HG02759 (cell line): ENCODE data around the gene ATP9A.
"Not testable (repeated sequence)": the region's sequence is repeated elsewhere in the genome, so short reads cannot be mapped to it uniquely, and the experiment has no call there.

Experiments
- ATAC-seq: cut with Tn5 transposase; IDR thresholded peaks from one replicate; pipeline ENCODE4 v1.9.1; 2021; ENCODE audit warnings: mild to moderate bottlenecking, moderate library complexity; ENCODE audit not compliant: unreplicated experiment

Gene ATP9A, protein sequence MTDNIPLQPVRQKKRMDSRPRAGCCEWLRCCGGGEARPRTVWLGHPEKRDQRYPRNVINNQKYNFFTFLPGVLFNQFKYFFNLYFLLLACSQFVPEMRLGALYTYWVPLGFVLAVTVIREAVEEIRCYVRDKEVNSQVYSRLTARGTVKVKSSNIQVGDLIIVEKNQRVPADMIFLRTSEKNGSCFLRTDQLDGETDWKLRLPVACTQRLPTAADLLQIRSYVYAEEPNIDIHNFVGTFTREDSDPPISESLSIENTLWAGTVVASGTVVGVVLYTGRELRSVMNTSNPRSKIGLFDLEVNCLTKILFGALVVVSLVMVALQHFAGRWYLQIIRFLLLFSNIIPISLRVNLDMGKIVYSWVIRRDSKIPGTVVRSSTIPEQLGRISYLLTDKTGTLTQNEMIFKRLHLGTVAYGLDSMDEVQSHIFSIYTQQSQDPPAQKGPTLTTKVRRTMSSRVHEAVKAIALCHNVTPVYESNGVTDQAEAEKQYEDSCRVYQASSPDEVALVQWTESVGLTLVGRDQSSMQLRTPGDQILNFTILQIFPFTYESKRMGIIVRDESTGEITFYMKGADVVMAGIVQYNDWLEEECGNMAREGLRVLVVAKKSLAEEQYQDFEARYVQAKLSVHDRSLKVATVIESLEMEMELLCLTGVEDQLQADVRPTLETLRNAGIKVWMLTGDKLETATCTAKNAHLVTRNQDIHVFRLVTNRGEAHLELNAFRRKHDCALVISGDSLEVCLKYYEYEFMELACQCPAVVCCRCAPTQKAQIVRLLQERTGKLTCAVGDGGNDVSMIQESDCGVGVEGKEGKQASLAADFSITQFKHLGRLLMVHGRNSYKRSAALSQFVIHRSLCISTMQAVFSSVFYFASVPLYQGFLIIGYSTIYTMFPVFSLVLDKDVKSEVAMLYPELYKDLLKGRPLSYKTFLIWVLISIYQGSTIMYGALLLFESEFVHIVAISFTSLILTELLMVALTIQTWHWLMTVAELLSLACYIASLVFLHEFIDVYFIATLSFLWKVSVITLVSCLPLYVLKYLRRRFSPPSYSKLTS

DNA sequence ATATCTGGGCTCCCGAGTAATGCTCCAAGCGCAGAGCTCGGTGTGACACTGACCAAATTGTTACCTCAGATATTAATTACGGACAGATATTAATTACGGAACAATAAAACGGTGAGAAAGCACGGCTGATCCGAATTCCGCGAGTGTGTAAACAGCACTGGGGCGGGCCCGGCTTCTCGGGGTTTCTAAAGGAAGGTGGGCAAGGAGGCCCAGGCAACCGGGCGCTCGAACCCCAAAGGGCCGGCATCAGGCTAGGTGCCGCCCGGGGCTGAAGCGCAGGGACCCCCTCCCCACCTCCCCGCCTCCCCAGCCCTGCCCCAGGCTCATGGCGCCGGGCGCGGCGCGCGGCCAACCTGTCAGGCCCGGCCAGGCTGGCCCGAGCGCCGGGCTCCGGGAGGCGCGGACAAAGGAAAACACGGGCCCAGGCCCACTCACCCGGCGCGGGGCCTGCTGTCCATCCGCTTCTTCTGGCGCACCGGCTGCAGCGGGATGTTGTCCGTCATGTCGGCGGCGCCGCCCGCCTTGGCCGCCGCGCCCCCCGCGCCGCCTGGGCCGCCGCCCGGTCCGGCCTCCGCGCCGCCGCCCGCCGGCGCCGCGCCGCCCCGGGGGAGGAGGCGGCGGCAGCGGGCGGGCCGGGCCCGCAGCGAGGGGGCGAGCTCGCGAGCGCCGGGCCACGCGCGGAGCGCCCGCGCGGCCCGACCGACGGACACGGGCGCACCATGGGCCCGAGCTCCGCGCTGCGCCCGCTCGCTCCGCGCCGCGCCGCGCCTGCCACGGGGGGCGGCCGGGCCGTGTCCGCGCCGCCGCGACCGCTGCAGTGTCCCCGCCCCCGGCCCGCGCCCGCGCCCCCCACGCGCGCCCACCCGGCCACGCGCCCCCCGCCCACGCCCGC is at the start of gene ATP9A:
TSS of gene ATP9A (minus strand) at position 524 of the 892 bp plus-strand sequence. CDS start at position 503, 21 bp downstream.
- no peak for ATAC-seq

DNA sequence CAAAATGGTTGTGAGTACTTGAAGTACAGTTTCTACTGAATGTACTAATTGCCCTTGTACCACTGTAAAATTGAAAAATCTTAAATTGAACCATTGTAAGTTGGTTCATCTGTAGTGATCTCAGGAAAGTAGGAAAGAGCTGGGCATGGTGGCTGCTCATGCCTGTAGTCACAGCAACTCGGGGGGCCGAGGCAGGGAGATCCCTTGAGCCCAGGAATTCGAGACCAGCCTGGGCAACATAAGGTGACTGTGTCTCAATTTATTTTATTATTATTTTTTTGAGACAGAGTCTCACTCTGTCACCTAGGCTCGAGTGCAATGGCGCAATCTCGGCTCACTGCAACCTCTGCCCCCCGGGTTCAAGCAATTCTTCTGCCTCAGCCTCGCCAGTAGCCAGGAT is 48.7 kb upstream of the ATP9A start:
- not testable (repeated sequence) for ATAC-seq

DNA sequence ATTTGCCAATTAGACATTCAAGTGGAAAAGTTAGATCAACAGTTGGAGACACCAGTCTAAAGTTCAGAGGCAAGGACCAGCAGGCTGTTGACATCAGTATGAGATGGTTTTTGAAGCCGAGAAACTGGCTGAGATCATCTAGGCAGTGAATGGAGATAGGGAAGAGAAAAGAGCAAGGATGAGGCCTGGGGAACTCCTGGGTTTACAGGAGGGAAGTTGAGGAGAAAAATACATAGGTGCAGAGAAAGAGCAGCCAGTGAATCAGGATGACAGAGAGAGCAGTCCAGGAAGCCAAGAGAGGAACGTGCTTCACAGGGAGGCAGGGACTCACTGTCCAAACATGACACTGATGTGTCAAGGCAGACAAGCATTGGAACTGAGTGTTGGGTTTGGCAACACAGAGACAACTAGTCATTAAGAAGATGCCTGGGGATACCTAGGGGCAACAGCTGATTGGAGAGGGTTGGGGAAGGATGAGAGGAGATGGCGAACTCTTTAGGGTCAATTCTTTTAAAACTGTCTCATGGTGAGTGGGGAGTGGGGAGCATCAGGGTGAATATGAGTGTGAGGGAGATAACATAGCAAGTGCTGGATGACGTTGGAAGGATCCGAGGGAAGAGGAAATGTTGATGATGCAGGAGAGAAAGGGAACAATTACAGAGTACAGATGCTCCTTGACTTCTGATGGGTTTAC is 47.3 kb upstream of the ATP9A start:
- no peak for ATAC-seq

DNA sequence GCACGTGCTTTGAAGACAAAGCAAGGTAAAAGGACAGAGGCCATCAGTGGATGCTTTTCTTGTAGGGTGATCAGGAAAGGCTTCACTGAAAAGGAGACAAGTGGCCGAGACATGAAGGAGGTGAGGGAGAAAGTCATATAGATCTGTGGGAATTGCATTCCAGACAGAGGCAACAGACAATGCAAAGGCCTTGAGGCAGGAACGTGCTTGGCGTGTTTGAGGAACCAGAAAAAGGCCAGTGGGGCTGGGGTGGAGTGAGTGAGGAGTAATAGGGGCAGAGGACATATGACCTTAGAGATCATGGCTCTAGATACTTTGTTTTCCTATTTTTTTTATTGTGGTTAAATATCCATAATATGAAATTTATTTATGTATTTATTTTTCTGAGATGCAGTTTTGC is 44.7 kb upstream of the ATP9A start:
- no peak for ATAC-seq

DNA sequence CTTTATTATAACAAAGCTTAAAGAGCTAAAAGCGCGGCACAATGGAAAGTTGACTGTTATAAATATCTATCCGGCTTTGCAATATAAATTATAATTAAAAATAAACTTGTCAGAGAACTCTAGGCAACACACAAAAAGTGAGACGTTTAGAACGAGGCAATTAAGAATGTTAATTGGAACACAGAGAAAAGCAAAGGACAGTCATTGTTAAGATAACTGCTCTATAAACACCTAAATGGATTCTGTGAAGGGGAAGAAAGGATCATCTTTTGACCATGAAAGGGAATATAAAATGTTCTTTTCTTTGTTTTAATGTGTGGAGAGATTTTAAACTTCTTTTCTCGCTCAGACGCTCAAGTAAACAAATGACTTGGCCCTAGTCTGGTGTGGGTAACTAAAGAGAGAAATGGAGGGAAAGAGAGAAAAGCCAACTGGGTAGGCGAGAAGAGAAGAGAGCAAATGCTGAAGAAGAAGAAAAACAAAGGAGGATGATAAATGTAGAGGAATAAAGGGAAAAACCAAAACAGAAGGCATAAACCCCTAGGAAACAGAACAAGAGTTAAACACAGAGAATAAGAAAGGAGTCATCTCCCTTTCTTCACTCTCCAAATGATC is 43.4 kb upstream of the ATP9A start:
- ATAC-seq: no peak

DNA sequence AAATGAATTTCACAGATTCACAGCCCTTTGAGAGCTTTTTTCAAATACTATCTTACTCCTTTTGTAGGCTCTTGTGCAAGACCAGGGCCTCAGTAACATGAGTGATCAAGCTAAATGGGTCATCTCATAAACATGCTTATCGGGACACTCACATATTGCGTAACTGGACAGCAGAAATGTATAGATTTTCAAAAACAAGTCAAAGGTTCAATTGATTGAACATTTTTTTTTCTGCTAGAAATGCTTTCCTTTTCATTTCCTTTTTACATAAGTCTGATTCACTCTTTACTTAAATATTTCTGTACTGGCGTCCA is 42.8 kb upstream of the ATP9A start:
- ATAC-seq: no peak

DNA sequence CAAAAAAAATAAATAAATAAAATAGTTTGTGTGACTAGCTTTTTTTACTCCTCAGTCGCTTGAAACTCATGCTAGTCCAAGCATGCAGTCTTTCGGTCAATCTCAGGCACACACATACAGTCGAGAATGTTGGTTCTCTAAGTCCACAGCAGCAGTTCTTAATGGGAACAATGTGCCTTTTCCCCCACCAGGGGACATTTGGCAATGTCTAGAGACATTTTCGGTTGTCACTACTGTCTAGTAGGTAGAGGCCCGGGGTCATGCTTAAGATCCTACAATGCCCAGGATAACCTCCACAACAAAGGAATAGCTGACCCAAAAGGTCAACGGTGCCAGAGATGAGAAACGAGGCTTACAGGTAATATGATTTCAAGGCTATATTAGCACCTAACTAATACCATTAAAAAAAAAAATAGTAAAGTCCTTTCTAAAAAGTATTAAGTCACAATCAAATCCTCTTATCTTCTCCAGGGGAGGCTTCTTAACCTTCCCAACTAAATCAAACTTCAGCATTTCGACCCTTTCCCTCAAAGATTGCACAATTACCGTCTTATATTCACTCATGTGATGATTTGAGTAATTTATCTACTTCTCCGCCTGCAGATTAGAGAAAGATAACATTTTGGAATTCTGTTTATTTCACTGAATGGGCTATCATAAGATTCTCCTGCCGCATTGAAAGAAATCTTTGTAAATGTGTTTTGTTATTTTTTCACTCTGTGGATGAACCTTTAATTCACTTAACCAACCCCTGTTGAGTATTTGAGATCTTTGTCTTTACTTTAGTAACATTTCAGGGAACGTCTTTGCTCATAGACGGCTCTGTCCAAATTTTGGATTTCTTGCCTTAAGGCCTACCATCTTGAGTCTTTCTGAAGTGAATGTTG is 42.2 kb upstream of the ATP9A start:
- no peak for ATAC-seq

DNA sequence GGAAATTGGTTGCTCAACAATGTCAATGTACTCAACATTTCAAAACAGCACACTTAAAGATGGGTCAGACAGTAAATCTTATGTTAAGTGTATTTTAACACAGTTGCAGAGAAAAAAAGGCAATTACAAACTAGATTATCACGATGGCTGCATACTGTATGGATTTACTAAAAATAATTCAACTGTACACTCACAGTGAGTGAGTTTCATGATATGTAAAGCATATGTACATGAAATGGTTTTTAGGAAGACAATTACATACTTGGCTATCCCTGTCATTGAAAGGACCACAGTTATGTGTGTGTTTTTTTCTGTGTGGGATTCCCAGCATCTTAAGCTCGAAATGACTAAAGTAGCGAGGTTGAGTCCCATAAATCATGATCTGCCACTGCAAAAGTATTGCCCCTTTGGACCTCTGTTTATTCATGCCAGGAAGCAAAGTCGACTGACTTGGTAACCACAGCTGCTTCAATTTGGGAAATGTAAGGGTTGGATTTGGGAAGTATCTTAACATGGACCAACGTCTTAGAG is 39.6 kb upstream of the ATP9A start:
- no peak for ATAC-seq

DNA sequence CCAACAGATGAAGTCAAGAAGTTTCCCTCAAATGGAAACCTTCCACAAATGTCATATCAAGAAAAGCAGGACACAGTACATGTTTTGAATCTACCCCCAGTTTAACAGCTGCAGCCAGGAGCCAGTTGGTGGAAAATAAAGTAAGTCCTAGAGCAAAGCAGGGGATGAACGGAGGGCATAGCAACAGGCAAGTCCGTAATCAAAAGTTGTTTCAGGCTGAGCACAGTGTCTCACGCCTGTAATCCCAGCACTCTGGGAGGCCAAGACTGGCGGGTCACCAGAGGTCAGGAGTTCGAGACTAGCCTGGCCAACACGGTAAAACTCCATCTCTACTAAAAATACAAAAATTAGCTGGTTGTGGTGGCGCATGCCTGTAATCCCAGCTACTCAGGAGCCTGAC is 36.6 kb upstream of the ATP9A start:
- no peak for ATAC-seq

DNA sequence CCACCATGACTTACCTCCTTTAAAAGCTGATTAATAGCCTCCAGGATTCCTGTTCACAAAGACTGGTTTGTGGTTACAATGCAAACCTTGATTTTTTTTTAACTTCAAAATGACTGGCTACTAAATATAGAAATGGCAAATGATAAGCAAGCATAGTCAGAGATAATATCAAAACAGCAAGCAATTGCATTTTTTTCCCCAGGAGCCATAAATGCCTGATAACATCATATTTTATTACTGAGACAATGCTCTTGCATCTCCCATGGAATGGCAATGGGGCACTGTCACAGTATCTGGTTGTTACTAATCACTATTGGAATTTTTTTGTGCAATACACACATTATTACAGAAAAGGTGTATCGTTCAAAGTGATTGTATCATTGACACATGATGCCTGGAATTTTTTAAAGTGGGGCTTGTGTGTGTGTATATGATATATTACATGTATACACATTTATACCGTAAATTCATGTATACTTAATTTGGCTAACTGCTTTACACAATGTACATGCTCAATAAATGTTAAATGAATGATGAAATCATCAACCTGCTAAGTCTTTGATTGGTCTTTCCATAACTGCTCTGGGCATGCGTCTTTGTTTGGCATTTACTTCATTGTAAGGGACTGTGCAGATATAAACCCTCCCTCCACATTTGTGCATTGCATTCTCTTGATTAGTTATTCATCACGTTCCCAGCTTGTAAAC is 35.1 kb upstream of the ATP9A start:
- no peak for ATAC-seq

DNA sequence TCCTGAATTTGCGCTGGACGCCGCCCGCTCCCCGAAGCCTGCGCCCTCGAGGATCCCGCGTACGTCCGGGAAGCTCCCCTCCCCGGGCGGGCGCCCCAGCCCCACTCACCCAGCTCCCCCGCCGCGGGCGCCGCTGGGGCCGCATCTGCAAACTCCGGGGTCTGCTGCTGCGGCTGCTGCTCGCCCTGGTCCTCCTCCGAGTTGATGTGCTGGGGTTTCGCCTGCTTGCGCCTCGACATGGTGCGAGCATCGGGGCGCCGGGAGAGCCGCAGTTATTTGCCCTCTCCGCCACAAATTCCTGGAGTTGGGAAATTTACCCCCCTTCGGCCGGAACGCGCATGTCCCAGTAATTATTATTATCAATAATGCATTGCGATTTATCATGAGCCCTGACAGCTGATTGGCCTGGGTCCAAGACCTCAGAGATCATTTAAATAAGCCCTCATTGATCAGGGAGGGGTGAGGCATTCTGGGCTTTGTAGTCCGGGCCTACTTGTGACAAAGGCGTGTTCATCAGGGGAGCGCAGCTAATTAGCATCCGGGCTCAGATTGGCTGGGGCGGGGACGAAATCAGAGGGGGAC is 34.1 kb upstream of the ATP9A start, which contains the start of gene SALL4:
TSS of gene SALL4 (minus strand) at position 352 of the 582 bp plus-strand sequence. CDS start at position 239, 113 bp downstream.
- no peak for ATAC-seq

DNA sequence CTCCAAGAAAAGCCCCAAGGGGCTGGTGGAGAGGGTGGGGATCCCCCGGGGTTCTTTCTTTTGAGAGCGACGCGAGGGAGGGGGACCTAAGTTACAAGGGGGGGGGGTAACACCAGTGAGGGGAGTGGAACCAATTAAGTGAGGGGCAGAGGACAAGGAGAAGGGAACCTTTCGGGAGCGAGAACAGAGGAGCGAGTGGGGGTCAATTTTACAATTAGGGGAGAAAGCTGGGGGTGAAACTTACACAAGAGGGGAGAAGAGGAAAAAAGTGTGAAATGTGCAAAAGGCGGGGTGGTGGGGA is 33.6 kb upstream of the ATP9A start:
- no peak for ATAC-seq

DNA sequence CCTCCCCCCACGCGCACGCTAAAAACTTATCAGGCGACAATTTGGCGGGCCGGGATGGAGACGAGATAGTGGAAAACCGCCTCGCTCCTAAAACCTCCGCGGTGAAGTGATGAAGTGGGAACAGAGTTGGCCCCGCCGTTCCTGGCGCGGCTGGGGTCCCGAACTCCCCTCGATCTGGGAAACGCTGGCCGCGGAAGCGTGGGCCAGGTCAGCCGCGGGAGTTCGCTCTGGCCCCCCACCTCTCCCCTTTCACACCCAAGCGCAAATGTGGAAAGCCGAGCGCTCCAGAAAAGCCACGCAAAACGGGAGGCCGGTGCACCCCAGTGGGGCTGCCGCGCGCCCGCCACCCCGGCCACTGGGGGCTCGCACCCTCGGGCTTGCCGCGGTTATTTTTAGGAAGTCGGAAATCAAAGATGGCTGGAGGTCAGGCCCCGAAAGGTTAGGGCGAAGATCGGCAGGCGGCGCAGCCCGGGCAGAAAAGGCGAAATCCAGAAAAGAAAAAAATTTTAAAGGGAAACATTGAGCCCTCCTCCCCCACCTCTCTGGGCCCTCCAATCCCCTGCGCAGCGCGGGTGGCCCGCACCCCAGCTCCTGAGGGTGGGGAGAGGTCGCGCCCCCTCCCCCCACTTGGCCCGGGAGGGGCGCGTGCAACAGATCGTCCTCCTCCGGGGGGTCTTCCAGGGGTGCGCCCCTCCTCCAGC is 33.1 kb upstream of the ATP9A start:
- no peak for ATAC-seq

DNA sequence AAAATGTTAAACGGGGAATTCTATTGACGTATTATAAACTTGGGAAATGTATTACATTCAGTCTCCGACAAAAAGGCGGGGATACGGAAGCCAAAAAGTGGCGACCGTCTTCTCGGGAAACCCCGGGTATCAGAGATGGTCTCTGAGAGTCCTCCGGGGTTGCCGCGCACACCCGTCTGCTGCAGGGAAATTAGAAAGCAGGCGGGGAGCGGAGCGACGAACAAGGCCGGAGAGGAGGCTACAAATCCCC is 32.6 kb upstream of the ATP9A start:
- no peak for ATAC-seq

DNA sequence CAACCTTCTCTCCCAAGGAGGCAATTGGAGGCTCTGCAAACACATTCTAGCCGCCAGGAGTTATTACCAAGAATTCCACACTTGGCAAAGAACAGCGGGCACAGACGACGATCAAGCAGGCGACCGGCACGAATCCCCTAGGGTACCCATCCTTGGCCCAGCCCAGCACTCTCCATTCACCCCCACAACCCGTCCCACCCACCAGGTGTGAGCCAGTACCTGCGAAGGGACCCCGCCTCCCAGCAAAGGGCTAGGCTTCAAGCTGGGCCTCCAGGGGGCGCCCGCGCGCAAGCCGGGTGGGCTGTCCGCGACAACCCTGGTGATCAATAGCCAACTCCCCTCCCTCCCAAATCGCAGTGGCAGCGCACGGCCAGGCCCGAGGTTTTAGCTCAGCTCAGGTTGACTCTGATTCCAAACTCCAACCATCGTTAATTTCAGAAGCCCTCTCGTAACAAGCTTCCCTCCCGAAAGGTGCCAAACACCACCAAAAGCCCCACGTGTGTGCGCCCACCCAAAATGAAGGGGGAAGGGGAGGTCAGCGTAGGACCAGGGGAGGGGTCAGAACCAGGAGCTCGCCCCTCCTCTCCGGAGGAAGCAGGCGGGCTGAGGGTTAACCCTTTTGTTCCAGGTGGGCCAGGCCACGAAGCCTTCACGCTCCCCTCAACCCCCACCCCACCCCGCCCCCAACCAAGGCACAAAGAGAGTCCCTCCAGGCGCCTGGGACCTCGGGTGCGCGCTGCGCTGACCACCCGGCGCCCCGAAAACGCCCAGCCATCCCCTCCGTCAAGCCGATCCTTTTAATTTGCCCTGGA is 32.1 kb upstream of the ATP9A start:
- ATAC-seq: no peak

DNA sequence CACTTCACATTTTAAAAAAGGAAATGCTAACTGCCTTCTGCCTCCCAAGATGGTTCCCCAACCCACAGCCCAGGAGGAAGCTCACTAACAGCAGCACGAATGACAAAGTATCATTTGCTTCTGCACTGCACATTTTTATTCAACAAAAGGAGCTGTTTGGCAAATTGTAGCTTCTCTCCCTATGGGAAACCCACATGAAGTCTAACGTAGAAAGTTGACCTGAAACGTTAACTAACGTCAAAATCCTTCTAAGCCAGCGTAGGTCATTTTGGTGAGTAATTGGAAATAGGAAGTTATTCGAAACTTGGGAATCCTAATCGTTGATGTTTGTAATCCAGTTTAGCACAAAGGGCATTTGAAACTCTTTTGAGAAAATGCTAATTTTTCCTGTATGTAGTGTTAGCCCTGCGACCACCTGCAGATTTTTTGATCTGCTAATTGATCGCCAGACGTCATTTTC is 31.2 kb upstream of the ATP9A start:
- no peak for ATAC-seq
